Measurements from ENCODE around the gene RDH5. TPM values are rescaled to one million over a fixed set of nuclear protein-coding genes. Genes with fewer than 3 reads are reported as not detected.

RDH5 gene
- total RNA-seq, 4 donors from 2014 or later, result 0.94 to 9.7 (median 6.8) TPM

- Histone ChIP-seq H3K4me3 (replicated peaks in 1 of 3) (no peak overlapping the region), H3K27ac (peak overlapping the region in 2 of 3 donors; percentile 24 to 66), H3K36me3 (peaks cover 1 to 3% of the 10 kb centered on the region in 2 donors), H3K4me1 (peaks cover 14 to 21% of the 10 kb centered on the region in 2 donors), H3K27me3 (no peaks in the 10 kb centered on the region), H3K9me3 (no peaks in the 10 kb centered on the region)
- TF ChIP-seq CTCF (IDR thresholded peaks at IDR 0.05), result no peak
- no peak for TF ChIP-seq POLR2A (IDR thresholded peaks at IDR 0.05)
- 34 to 47% methylated on average over 5 of the region's 5 CpGs for WGBS, 2 donors
- DNase-seq, result peak; percentile 40 to 55
- intact Hi-C loops (cut with DNase I), result no loop called here
Measured at GRCh38 chr12:55765736-55766290, 45.6 kb downstream of the RDH5 start.

GRCh38 chr12:55767156-55767555 lies 47.0 kb downstream of the RDH5 start:
- no peak overlapping the region for H3K27ac ChIP-seq
- TF ChIP-seq POLR2A (IDR thresholded peaks at IDR 0.05), result no peak
- TF ChIP-seq CTCF (IDR thresholded peaks at IDR 0.05), result no peak
- no peaks in the 10 kb centered on the region for H3K9me3 ChIP-seq
- no peak overlapping the region for H3K4me3 ChIP-seq (replicated peaks in 1 of 3)
- H3K4me1 ChIP-seq, result peaks cover 14 to 18% of the 10 kb centered on the region in 2 donors
- intact Hi-C loops (cut with DNase I), result no loop called here
- 94 to 95% methylated on average over 4 of the region's 4 CpGs for WGBS, 2 donors
- DNase-seq, result no peak
- H3K27me3 ChIP-seq, result no peaks in the 10 kb centered on the region
- peaks cover 5 to 11% of the 10 kb centered on the region in 2 donors for H3K36me3 ChIP-seq

DNA sequence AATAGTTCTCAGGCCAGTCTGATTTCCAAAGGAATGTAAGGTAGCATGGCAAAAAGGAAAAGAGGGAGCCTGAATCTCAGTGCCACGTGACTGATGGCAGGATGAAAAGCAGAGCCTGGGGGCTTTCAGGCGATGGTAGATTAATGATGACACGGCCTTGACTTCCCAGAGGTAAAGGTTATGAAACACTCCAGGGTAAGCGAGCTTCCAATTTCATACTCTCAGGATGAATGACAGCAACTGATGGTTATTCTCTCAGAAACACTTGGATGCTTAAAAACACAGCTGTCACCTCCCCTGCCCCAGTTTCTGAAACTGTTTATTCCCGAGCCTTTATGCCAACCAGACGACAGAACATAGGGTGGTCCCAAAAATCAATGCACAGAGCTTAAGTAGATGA lies 51.5 kb downstream of the RDH5 start:
- Histone ChIP-seq H3K4me1 (peaks cover 0 to under 1% of the 10 kb centered on the region in 2 donors), H3K27me3 (no peaks in the 10 kb centered on the region), H3K4me3 (replicated peaks in 1 of 3) (no peak overlapping the region), H3K9me3 (no peaks in the 10 kb centered on the region), H3K36me3 (peaks cover 9 to 11% of the 10 kb centered on the region in 2 donors), H3K27ac (no peak overlapping the region)
- WGBS, 2 donors, result 83 to 88% methylated on average over 6 of the region's 6 CpGs
- intact Hi-C loops (cut with DNase I), result no loop called here
- TF ChIP-seq POLR2A (IDR thresholded peaks at IDR 0.05), result no peak
- no peak for TF ChIP-seq CTCF (IDR thresholded peaks at IDR 0.05)
- no peak for DNase-seq

Small RNA genes within 50 kb of the gene (small RNA-seq; reads per million reads assigned to genes)
- gene AC009779.1, result not detected
- not detected for gene RF00017

Other genes starting within 250 kb of the RDH5 start
- not detected for gene OR6C68, start 228.0 kb upstream of the RDH5 start, total RNA-seq
- not detected for gene OR6C4, start 170.8 kb upstream of the RDH5 start, total RNA-seq
- gene OR2AP1, start 147.9 kb upstream of the RDH5 start, total RNA-seq, result not detected
- gene OR10P1, start 83.5 kb upstream of the RDH5 start, total RNA-seq, result not detected
- 10 to 100 TPM in 2 of 4 donors, 1 to 10 TPM in 2; 7.9 to 16.9 (median 9.8) TPM for gene ITGA7, start 12.5 kb upstream of the RDH5 start, total RNA-seq
- gene BLOC1S1, start 4.3 kb upstream of the RDH5 start, total RNA-seq, result 100 to 1,000 TPM; 117 to 440 (median 246) TPM
- 1,000 to 10,000 TPM in 3 of 4 donors, 100 to 1,000 TPM in 1; 683 to 1,145 (median 1,122) TPM for gene CD63, start 8.6 kb downstream of the RDH5 start, total RNA-seq
- gene GDF11, start 22.7 kb downstream of the RDH5 start, total RNA-seq, result 1 to 10 TPM; 4.8 to 7.5 (median 6.7) TPM
- gene SARNP, start 97.3 kb downstream of the RDH5 start, total RNA-seq, result 10 to 100 TPM; 33.6 to 61.0 (median 52.3) TPM
- gene ORMDL2, start 97.6 kb downstream of the RDH5 start, total RNA-seq, result 10 to 100 TPM; 17.7 to 39.2 (median 23.4) TPM
- 10 to 100 TPM; 39.6 to 49.0 (median 45.1) TPM for gene DNAJC14, start 109.2 kb downstream of the RDH5 start, total RNA-seq
- 1 to 10 TPM; 2.3 to 4.2 (median 3.4) TPM for gene MMP19, start 122.5 kb downstream of the RDH5 start, total RNA-seq
- gene PYM1, start 207.5 kb downstream of the RDH5 start, total RNA-seq, result 10 to 100 TPM; 28.6 to 48.2 (median 43.7) TPM
- 10 to 100 TPM; 20.6 to 55.9 (median 28.7) TPM for gene DGKA, start 210.8 kb downstream of the RDH5 start, total RNA-seq
- 1 to 10 TPM; 1.7 to 5.8 (median 3.0) TPM for gene PMEL, start 245.6 kb downstream of the RDH5 start, total RNA-seq
- gene CDK2, start 246.4 kb downstream of the RDH5 start, total RNA-seq, result 10 to 100 TPM; 13.9 to 17.2 (median 15.8) TPM